AG09319 (cell line): ENCODE data around the gene PFDN4.

Experiments
- DNase-seq: peaks from one replicate; pipeline ENCODE4 v3.0.0-alpha.2; 2010; ENCODE audit warnings: low read depth; ENCODE audit errors: extremely low read depth
- CTCF ChIP-seq: IDR thresholded peaks from 2 replicates; pipeline ENCODE4 v1.5.1; 2011; ENCODE audit warnings: low read depth, mild to moderate bottlenecking, inconsistent platforms, low read length, moderate library complexity

PFDN4 gene

GRCh38 chr20:54184904-54185626 is 22.8 kb upstream of the PFDN4 start:
- no peak for TF ChIP-seq CTCF
- no peak for DNase-seq

DNA sequence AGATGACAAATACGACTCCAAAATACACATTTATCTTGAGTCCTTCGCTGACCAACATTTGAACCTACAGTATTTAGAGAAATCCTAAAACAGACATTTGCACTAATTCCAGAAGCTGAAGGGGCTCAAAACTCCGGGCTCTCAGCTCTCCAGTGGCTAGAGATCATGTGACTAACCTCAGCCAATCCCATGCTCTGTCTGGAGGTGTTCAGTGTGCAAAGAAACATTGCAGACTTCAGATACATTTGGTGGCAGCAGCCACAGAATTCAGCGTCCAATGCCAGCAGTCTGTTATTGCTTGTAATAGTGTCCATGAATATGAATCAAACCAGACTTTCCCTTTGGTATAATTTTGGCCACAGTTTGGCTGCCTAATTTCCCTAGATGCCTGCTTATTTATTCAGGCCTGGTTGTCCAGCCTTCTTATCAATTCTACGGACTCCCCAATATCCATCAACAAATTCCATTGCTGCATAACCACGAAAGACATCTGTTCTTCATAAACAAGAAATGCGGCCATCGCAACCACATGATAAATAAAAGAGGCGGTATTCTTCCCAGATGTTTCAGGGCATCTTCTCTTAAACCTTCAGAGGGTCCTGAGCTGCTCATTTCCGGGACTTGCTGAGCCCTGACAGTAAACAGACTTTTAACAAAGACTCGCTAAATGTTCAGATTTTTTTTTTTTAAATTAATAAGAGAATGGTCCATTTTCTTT is 19.6 kb upstream of the PFDN4 start:
- DNase-seq = no peak
- TF ChIP-seq CTCF = no peak

DNA sequence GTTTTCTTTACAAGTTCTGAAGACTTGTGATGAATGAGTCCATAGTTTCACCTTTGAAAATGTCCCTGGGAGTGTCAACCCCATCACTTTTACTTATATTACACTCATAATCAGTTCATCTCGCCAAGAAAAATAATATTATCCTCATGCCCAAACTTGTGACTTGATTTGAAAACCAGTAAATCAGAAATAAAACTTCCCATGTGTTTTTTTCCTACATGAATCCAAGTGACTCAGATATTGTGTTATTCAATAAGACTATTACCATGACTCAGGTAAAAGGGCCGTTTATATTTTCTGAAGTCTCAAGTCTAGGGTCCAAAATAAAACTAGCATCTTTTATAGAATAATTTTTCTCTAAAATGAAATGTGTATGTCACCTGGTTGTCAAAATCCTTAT is 18.3 kb upstream of the PFDN4 start:
- TF ChIP-seq CTCF = no peak
- no peak for DNase-seq

DNA sequence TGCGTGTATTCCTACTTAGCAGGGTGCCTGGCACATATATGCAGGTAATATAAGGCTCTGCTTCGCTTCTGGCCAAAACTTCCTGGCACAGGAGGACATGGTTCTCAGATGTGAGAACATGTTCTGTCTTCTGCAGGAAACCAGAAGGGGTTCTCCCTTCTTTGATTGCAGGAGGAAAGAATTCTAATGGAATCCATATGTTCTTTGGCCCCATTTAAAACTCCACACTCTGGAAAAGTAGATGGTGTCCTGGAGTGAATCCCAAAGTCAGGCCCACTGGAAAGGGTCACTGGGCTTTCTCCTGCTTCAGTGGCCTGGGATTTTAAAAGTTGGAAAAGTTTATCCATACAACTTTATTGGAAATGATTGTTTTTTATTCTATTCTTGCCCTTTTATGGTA is 17.7 kb upstream of the PFDN4 start:
- no peak for TF ChIP-seq CTCF
- DNase-seq = no peak

DNA sequence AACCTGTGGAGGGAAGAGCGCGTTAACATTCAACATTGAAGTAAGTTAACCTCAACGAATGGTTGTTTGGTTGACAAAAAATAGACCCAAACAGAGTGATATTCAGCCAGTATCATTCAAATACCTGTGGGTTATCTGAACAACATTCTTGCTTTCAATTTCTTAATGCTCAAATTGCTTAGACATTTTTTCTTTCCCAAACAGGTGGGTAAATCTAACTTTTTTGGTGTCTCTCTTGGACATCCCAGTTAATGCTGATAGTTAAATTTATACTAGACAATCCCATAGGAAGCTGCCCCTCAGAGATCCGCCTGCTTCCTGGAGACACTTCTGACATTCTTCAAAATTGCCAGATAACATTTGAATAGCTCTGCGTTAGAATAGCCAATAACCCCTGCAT is 14.1 kb upstream of the PFDN4 start:
- no peak for TF ChIP-seq CTCF

GRCh38 chr20:54194724-54195438 is 13.0 kb upstream of the PFDN4 start:
- TF ChIP-seq CTCF = no peak; the same call in 1 of the 2 replicates

More for the DNA sequence above, 14.1 kb upstream of the PFDN4 start:
- DNase-seq = no peak

More at GRCh38 chr20:54194724-54195438, 13.0 kb upstream of the PFDN4 start:
- DNase-seq = no peak
